SK-N-SH (cell line): ENCODE data around the gene LPAR1.

Experiments
- CHD2 ChIP-seq: fragments of 150-350 bp; IDR thresholded peaks from 2 replicates; pipeline ENCODE4 v1.6.1; 2018; ENCODE audit warnings: low read length; ENCODE audit not compliant: partially characterized antibody
- EP300 ChIP-seq, 2 experiments: IDR thresholded peaks; 2 replicates each; pipeline versions ENCODE4 v1.4.0 to v1.6.1; 2012; ENCODE audit warnings: borderline replicate concordance in 1 of 2, low read depth in 1 of 2, low read length in 1 of 2
- EZH2phosphoT487 ChIP-seq: fragments of 200-600 bp; sonication (generic); IDR thresholded peaks from 2 replicates; pipeline ENCODE4 v1.6.1; 2017; ENCODE audit warnings: low read depth, mixed run types, mild to moderate bottlenecking, antibody characterized with exemption, moderate library complexity, borderline replicate concordance
- FOXJ3 ChIP-seq: sonication (generic); formaldehyde crosslinking; IDR thresholded peaks from 2 replicates; pipeline ENCODE4 v1.5.1; 2020; ENCODE audit warnings: mild to moderate bottlenecking, missing genetic modification reagents
- MAX ChIP-seq: IDR thresholded peaks from 2 replicates; pipeline ENCODE4 v1.4.0; 2012; ENCODE audit warnings: low read depth
- POLR2AphosphoS5 ChIP-seq: IDR thresholded peaks from 2 replicates; pipeline ENCODE4 v1.6.1; 2012; ENCODE audit warnings: low read depth, low read length
- RAD21 ChIP-seq: IDR thresholded peaks from 2 replicates; pipeline ENCODE4 v1.6.1; 2012; ENCODE audit warnings: mild to moderate bottlenecking, low read length
- RXRA ChIP-seq: IDR thresholded peaks from 2 replicates; pipeline ENCODE4 v1.4.0; 2012; ENCODE audit warnings: low read depth, mild to moderate bottlenecking, borderline replicate concordance
- YY1 ChIP-seq: IDR thresholded peaks from 2 replicates; pipeline ENCODE4 v1.4.0; 2012; ENCODE audit warnings: low read depth, mild to moderate bottlenecking
- TF ChIP-seq, protein P1 (sequence below): fragments of 200-600 bp; sonication (generic); IDR thresholded peaks from 2 replicates; pipeline ENCODE4 v1.6.1; 2017; ENCODE audit warnings: antibody characterized with exemption, mild to moderate bottlenecking, moderate library complexity
- TF ChIP-seq, protein P2 (sequence below): IDR thresholded peaks from 2 replicates; pipeline ENCODE4 v1.4.0; 2012; ENCODE audit warnings: low read depth, borderline replicate concordance
- TF ChIP-seq, protein P3 (sequence below): fragments of 150-350 bp; IDR thresholded peaks from 2 replicates; pipeline ENCODE4 v1.6.1; 2017; ENCODE audit warnings: antibody characterized with exemption, low read length, low read depth, borderline replicate concordance
- TF ChIP-seq, protein P4 (sequence below): IDR thresholded peaks from 2 replicates; pipeline ENCODE4 v1.6.1; 2012; ENCODE audit warnings: mild to moderate bottlenecking, low read depth, low read length, moderate library complexity

- TF ChIP-seq, protein P1, sequence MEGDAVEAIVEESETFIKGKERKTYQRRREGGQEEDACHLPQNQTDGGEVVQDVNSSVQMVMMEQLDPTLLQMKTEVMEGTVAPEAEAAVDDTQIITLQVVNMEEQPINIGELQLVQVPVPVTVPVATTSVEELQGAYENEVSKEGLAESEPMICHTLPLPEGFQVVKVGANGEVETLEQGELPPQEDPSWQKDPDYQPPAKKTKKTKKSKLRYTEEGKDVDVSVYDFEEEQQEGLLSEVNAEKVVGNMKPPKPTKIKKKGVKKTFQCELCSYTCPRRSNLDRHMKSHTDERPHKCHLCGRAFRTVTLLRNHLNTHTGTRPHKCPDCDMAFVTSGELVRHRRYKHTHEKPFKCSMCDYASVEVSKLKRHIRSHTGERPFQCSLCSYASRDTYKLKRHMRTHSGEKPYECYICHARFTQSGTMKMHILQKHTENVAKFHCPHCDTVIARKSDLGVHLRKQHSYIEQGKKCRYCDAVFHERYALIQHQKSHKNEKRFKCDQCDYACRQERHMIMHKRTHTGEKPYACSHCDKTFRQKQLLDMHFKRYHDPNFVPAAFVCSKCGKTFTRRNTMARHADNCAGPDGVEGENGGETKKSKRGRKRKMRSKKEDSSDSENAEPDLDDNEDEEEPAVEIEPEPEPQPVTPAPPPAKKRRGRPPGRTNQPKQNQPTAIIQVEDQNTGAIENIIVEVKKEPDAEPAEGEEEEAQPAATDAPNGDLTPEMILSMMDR, result no peak
- TF ChIP-seq, protein P2, sequence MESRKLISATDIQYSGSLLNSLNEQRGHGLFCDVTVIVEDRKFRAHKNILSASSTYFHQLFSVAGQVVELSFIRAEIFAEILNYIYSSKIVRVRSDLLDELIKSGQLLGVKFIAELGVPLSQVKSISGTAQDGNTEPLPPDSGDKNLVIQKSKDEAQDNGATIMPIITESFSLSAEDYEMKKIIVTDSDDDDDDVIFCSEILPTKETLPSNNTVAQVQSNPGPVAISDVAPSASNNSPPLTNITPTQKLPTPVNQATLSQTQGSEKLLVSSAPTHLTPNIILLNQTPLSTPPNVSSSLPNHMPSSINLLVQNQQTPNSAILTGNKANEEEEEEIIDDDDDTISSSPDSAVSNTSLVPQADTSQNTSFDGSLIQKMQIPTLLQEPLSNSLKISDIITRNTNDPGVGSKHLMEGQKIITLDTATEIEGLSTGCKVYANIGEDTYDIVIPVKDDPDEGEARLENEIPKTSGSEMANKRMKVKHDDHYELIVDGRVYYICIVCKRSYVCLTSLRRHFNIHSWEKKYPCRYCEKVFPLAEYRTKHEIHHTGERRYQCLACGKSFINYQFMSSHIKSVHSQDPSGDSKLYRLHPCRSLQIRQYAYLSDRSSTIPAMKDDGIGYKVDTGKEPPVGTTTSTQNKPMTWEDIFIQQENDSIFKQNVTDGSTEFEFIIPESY, result no peak
- TF ChIP-seq CHD2 (no peak), RAD21 (no peak), EZH2phosphoT487 (no peak), FOXJ3 (CRISPR knock-in tag) (no peak), POLR2AphosphoS5 (no peak), MAX (no peak), RXRA (no peak), YY1 (no peak), EP300 (IDR thresholded peaks at IDR 0.05; ENCODE audit: borderline replicate concordance in 1 of 2, low read depth in 1 of 2, low read length in 1 of 2) (no peak)
- TF ChIP-seq, protein P3, sequence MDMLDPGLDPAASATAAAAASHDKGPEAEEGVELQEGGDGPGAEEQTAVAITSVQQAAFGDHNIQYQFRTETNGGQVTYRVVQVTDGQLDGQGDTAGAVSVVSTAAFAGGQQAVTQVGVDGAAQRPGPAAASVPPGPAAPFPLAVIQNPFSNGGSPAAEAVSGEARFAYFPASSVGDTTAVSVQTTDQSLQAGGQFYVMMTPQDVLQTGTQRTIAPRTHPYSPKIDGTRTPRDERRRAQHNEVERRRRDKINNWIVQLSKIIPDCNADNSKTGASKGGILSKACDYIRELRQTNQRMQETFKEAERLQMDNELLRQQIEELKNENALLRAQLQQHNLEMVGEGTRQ, result no peak
- TF ChIP-seq, protein P4, sequence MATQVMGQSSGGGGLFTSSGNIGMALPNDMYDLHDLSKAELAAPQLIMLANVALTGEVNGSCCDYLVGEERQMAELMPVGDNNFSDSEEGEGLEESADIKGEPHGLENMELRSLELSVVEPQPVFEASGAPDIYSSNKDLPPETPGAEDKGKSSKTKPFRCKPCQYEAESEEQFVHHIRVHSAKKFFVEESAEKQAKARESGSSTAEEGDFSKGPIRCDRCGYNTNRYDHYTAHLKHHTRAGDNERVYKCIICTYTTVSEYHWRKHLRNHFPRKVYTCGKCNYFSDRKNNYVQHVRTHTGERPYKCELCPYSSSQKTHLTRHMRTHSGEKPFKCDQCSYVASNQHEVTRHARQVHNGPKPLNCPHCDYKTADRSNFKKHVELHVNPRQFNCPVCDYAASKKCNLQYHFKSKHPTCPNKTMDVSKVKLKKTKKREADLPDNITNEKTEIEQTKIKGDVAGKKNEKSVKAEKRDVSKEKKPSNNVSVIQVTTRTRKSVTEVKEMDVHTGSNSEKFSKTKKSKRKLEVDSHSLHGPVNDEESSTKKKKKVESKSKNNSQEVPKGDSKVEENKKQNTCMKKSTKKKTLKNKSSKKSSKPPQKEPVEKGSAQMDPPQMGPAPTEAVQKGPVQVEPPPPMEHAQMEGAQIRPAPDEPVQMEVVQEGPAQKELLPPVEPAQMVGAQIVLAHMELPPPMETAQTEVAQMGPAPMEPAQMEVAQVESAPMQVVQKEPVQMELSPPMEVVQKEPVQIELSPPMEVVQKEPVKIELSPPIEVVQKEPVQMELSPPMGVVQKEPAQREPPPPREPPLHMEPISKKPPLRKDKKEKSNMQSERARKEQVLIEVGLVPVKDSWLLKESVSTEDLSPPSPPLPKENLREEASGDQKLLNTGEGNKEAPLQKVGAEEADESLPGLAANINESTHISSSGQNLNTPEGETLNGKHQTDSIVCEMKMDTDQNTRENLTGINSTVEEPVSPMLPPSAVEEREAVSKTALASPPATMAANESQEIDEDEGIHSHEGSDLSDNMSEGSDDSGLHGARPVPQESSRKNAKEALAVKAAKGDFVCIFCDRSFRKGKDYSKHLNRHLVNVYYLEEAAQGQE, result no peak
Observed at GRCh38 chr9:110950041-110950645, 88.1 kb downstream of the LPAR1 start.
